Upper lobe of right lung (tissue), 1 donor: ENCODE measurements around the gene SCGN. TPM values are rescaled to one million over a fixed set of nuclear protein-coding genes. Genes with fewer than 3 reads are reported as not detected.

Experiments
- ATAC-seq: fragments of 200-7000 bp; cut with Tn5 transposase; one replicate; pipeline ENCODE4 v1.9.1; 2020; ENCODE audit warnings: mild to moderate bottlenecking, moderate library complexity
- DNase-seq: peaks from one replicate; pipeline ENCODE4 v3.0.0-alpha.2; 2020
- H3K27ac ChIP-seq: fragments of 200-600 bp; one replicate; pipeline ENCODE4 v1.8.0; 2022
- H3K27me3 ChIP-seq: fragments of 200-600 bp; one replicate; pipeline ENCODE4 v1.8.0; 2022; ENCODE audit warnings: mild to moderate bottlenecking
- H3K36me3 ChIP-seq: fragments of 200-600 bp; one replicate; pipeline ENCODE4 v1.8.0; 2022
- H3K4me1 ChIP-seq: fragments of 200-600 bp; one replicate; pipeline ENCODE4 v1.8.0; 2022
- H3K4me3 ChIP-seq: fragments of 200-600 bp; one replicate; pipeline ENCODE4 v1.8.0; 2022; ENCODE audit warnings: mild to moderate bottlenecking
- H3K9me3 ChIP-seq: fragments of 200-600 bp; one replicate; pipeline ENCODE4 v1.8.0; 2022
- CTCF ChIP-seq: fragments of 200-600 bp; IDR thresholded peaks from one replicate; pipeline ENCODE4 v1.8.0; 2022; ENCODE audit warnings: antibody characterized with exemption
- intact Hi-C: fragments of 100-400 bp; cut with DNase I; formaldehyde crosslinking; loops from one replicate; pipeline ENCODE4 v1.11.0; 2022
- total RNA-seq: library from RNA; stranded (reverse); fragmentation: NEBNext Ultra II Directional; extraction: Animal tissue kit (Norgen Biotek cat#: 25700); gene quantifications from one replicate; pipeline ENCODE4 v1.2.1, GENCODE V29; 2021
- donor health status: DM: no; HTN: yes; CAD: no; lungs with severe emphysema.

The SCGN gene
- total RNA-seq, 1 donor from 2014 or later: not detected

GRCh38 chr6:25726122-25726911 is 74.3 kb downstream of the SCGN start:
- no peak for TF ChIP-seq CTCF
- peaks cover 9% of the 10 kb centered on the region for H3K27me3 ChIP-seq
- intact Hi-C loops: no loop called here
- no peak overlapping the region for H3K27ac ChIP-seq
- H3K4me1 ChIP-seq: no peaks in the 10 kb centered on the region
- ATAC-seq: peak; percentile 82
- H3K4me3 ChIP-seq: no peak overlapping the region
- no peaks in the 10 kb centered on the region for H3K36me3 ChIP-seq
- no peak for DNase-seq
- no peaks in the 10 kb centered on the region for H3K9me3 ChIP-seq

GRCh38 chr6:25727028-25727427 is 75.0 kb downstream of the SCGN start:
- H3K27me3 ChIP-seq: peaks cover 14% of the 10 kb centered on the region
- DNase-seq: no peak
- peak; percentile 53 for ATAC-seq
- H3K9me3 ChIP-seq: no peaks in the 10 kb centered on the region
- no peak for TF ChIP-seq CTCF
- no peaks in the 10 kb centered on the region for H3K4me1 ChIP-seq
- H3K27ac ChIP-seq: no peak overlapping the region
- no peak overlapping the region for H3K4me3 ChIP-seq
- no peaks in the 10 kb centered on the region for H3K36me3 ChIP-seq
- intact Hi-C loops: no loop called here

GRCh38 chr6:25730907-25731306 is 78.9 kb downstream of the SCGN start:
- no peaks in the 10 kb centered on the region for H3K9me3 ChIP-seq
- intact Hi-C loops: no loop called here
- H3K4me3 ChIP-seq: no peak overlapping the region
- DNase-seq (no peak), ATAC-seq (no peak)
- peaks cover 21% of the 10 kb centered on the region for H3K27me3 ChIP-seq
- no peaks in the 10 kb centered on the region for H3K4me1 ChIP-seq
- no peak for TF ChIP-seq CTCF
- no peak overlapping the region for H3K27ac ChIP-seq
- no peaks in the 10 kb centered on the region for H3K36me3 ChIP-seq

- no peaks in the 10 kb centered on the region for H3K9me3 ChIP-seq
- ATAC-seq (no peak), DNase-seq (no peak)
- H3K36me3 ChIP-seq: no peaks in the 10 kb centered on the region
- no peak for TF ChIP-seq CTCF
- intact Hi-C loops: no loop called here
- no peak overlapping the region for H3K4me3 ChIP-seq
- H3K4me1 ChIP-seq: no peaks in the 10 kb centered on the region
- peaks cover 21% of the 10 kb centered on the region for H3K27me3 ChIP-seq
- H3K27ac ChIP-seq: no peak overlapping the region
These were observed 79.7 kb downstream of the SCGN start for GRCh38 chr6:25731721-25732120.

- no peak for ATAC-seq
- no peak for TF ChIP-seq CTCF
- H3K9me3 ChIP-seq: no peaks in the 10 kb centered on the region
- H3K27me3 ChIP-seq: peaks cover 21% of the 10 kb centered on the region
- H3K27ac ChIP-seq: no peak overlapping the region
- intact Hi-C loops: no loop called here
- no peak overlapping the region for H3K4me3 ChIP-seq
- DNase-seq: no peak
- no peaks in the 10 kb centered on the region for H3K4me1 ChIP-seq
- no peaks in the 10 kb centered on the region for H3K36me3 ChIP-seq
These were observed 80.6 kb downstream of the SCGN start for GRCh38 chr6:25732468-25733198.
